Renal pelvis (tissue), 4 donors: ENCODE results near the gene DEK. TPM values are rescaled to one million over a fixed set of nuclear protein-coding genes. Genes with fewer than 3 reads are reported as not detected.
"Not testable (repeated sequence)": the region's sequence is repeated elsewhere in the genome, so short reads cannot be mapped to it uniquely, and the experiment has no call there.

Source experiments
- DNase-seq: peaks from one replicate; pipeline ENCODE4 v3.0.0-alpha.2; 2013
- polyA plus RNA-seq, 3 donors: library from polyadenylated mRNA; unstranded; fragments of 120-200 nt; gene quantifications; one replicate each; pipeline ENCODE4 v1.2.1, GENCODE V29; 2013; ENCODE audit not compliant: insufficient read length in 3 of 3

Gene DEK
- polyA plus RNA-seq, 3 donors: 189 to 210 (median 192) TPM

- DNase-seq: no peak
Measured at GRCh38 chr6:18209539-18210197, 54.7 kb downstream of the DEK start.

- DNase-seq: not testable (repeated sequence)
Measured at GRCh38 chr6:18208778-18209177, 55.6 kb downstream of the DEK start.

GRCh38 chr6:18207949-18208348 lies 56.4 kb downstream of the DEK start:
- no peak for DNase-seq

- no peak for DNase-seq
Measured at GRCh38 chr6:18207438-18207837, 56.9 kb downstream of the DEK start.

- no peak for DNase-seq
Measured at GRCh38 chr6:18206591-18206990, 57.7 kb downstream of the DEK start.

- DNase-seq: no peak
Measured at GRCh38 chr6:18204691-18205090, 59.6 kb downstream of the DEK start.

GRCh38 chr6:18203786-18204185 lies 60.5 kb downstream of the DEK start:
- no peak for DNase-seq

- DNase-seq: no peak
Measured at GRCh38 chr6:18192026-18192425, 72.3 kb downstream of the DEK start.

- DNase-seq: no peak
Measured at GRCh38 chr6:18189196-18189595, 75.1 kb downstream of the DEK start.

- DNase-seq: no peak
Measured at GRCh38 chr6:18187701-18188100, 76.6 kb downstream of the DEK start.

- no peak for DNase-seq
Measured at GRCh38 chr6:18186540-18187250, 77.6 kb downstream of the DEK start.

GRCh38 chr6:18186033-18186432 lies 78.3 kb downstream of the DEK start:
- no peak for DNase-seq

- no peak for DNase-seq
Measured at GRCh38 chr6:18185624-18186023, 78.7 kb downstream of the DEK start.

GRCh38 chr6:18183766-18184165 lies 80.6 kb downstream of the DEK start:
- peak; percentile 54 for DNase-seq

GRCh38 chr6:18182568-18182967 lies 81.8 kb downstream of the DEK start:
- no peak for DNase-seq

GRCh38 chr6:18179770-18180356 lies 84.5 kb downstream of the DEK start:
- DNase-seq: no peak

GRCh38 chr6:18178960-18179615 lies 85.2 kb downstream of the DEK start:
- DNase-seq: no peak

GRCh38 chr6:18177286-18177965 lies 86.9 kb downstream of the DEK start:
- no peak for DNase-seq

- DNase-seq: not testable (repeated sequence)
Measured at GRCh38 chr6:18176198-18176597, 88.1 kb downstream of the DEK start.
